ENCODE data around the gene CTDP1. TPM values are rescaled to one million over a fixed set of nuclear protein-coding genes. Genes with fewer than 3 reads are reported as not detected.
A peak's percentile ranks its signal among the peaks of the same experiment; 100 is the strongest.

Gene CTDP1
- total RNA-seq = 23.3 TPM

GRCh38 chr18:79679552-79680099 is at the start of gene CTDP1:
Gene CTDP1, plus strand, starts transcription at chr18:79679803. Its CDS starts 145 bp downstream, at chr18:79679948.
- TF ChIP-seq CTCF (IDR thresholded peaks at IDR 0.05) (no peak), POLR2A (IDR thresholded peaks at IDR 0.05) (peak in 1 of 2 donors; percentile 28), POLR2AphosphoS5 (IDR thresholded peaks at IDR 0.05; ENCODE audit: insufficient read depth in 1 of 2, low read depth in 1 of 2) (peak; percentile 74 to 89)
- H3K27ac ChIP-seq = peak within 1 kb of the TSS; percentile 96
- no peaks in the 10 kb centered on the region for H3K36me3 ChIP-seq
- H3K27me3 ChIP-seq = no peaks in the 10 kb centered on the region
- H3K9me3 ChIP-seq = no peaks in the 10 kb centered on the region
- no peak for DNase-seq (ENCODE audit: extremely low spot score in 2 of 2)
- peaks cover 38% of the 10 kb centered on the region for H3K4me1 ChIP-seq
- intact Hi-C loops (cut with DNase I) = no loop called here
- H3K4me3 ChIP-seq = peak within 1 kb of the TSS; percentile 77 to 98

GRCh38 chr18:79630281-79631095 is 49.1 kb upstream of the CTDP1 start:
- intact Hi-C loops (cut with DNase I) = no loop called here
- Histone ChIP-seq H3K27ac (no peak overlapping the region), H3K9me3 (no peaks in the 10 kb centered on the region), H3K36me3 (no peaks in the 10 kb centered on the region), H3K27me3 (no peaks in the 10 kb centered on the region), H3K4me3 (no peak overlapping the region), H3K4me1 (no peaks in the 10 kb centered on the region)
- TF ChIP-seq CTCF (IDR thresholded peaks at IDR 0.05) (no peak), POLR2AphosphoS5 (IDR thresholded peaks at IDR 0.05; ENCODE audit: insufficient read depth in 1 of 2, low read depth in 1 of 2) (no peak), POLR2A (IDR thresholded peaks at IDR 0.05) (no peak)
- DNase-seq (ENCODE audit: extremely low spot score in 2 of 2) = no peak

GRCh38 chr18:79631096-79631507 is 48.5 kb upstream of the CTDP1 start:
- Histone ChIP-seq H3K9me3 (no peaks in the 10 kb centered on the region), H3K4me3 (no peak overlapping the region), H3K4me1 (no peaks in the 10 kb centered on the region), H3K36me3 (no peaks in the 10 kb centered on the region), H3K27ac (no peak overlapping the region), H3K27me3 (no peaks in the 10 kb centered on the region)
- intact Hi-C loops (cut with DNase I) = no loop called here
- TF ChIP-seq POLR2AphosphoS5 (IDR thresholded peaks at IDR 0.05; ENCODE audit: insufficient read depth in 1 of 2, low read depth in 1 of 2) (no peak), CTCF (IDR thresholded peaks at IDR 0.05) (no peak), POLR2A (IDR thresholded peaks at IDR 0.05) (no peak)
- DNase-seq (ENCODE audit: extremely low spot score in 2 of 2) = no peak

- H3K9me3 ChIP-seq = no peaks in the 10 kb centered on the region
- peak in 1 of 2 donors; percentile 94 for DNase-seq (ENCODE audit: extremely low spot score in 2 of 2)
- no peaks in the 10 kb centered on the region for H3K4me1 ChIP-seq
- no peaks in the 10 kb centered on the region for H3K36me3 ChIP-seq
- H3K27ac ChIP-seq = no peak overlapping the region
- H3K4me3 ChIP-seq = no peak overlapping the region
- intact Hi-C loops (cut with DNase I) = no loop called here
- no peaks in the 10 kb centered on the region for H3K27me3 ChIP-seq
- TF ChIP-seq POLR2AphosphoS5 (IDR thresholded peaks at IDR 0.05; ENCODE audit: insufficient read depth in 1 of 2, low read depth in 1 of 2) (no peak), CTCF (IDR thresholded peaks at IDR 0.05) (no peak), POLR2A (IDR thresholded peaks at IDR 0.05) (no peak)
Measured at GRCh38 chr18:79631761-79632446, 47.7 kb upstream of the CTDP1 start.
